ENCODE data around the gene SELENOP.
A peak's percentile ranks its signal among the peaks of the same experiment; 100 is the strongest.

Gene SELENOP

GRCh38 chr5:42770003-42770402 lies 41.7 kb downstream of the SELENOP start:
- no peak overlapping the region for H3K4me3 ChIP-seq (ENCODE audit: low read depth, low read length)
- TF ChIP-seq, protein P1, sequence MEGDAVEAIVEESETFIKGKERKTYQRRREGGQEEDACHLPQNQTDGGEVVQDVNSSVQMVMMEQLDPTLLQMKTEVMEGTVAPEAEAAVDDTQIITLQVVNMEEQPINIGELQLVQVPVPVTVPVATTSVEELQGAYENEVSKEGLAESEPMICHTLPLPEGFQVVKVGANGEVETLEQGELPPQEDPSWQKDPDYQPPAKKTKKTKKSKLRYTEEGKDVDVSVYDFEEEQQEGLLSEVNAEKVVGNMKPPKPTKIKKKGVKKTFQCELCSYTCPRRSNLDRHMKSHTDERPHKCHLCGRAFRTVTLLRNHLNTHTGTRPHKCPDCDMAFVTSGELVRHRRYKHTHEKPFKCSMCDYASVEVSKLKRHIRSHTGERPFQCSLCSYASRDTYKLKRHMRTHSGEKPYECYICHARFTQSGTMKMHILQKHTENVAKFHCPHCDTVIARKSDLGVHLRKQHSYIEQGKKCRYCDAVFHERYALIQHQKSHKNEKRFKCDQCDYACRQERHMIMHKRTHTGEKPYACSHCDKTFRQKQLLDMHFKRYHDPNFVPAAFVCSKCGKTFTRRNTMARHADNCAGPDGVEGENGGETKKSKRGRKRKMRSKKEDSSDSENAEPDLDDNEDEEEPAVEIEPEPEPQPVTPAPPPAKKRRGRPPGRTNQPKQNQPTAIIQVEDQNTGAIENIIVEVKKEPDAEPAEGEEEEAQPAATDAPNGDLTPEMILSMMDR (IDR thresholded peaks at IDR 0.05; ENCODE audit: insufficient read depth, low read length, missing control alignments) = no peak
- ChIA-PET CTCF (interaction anchor here (0.7 to 1.3 kb wide), 2 partner anchors 187 to 927 kb away, joined by 3 to 4 read pairs; no protein-coding TSS in a partner anchor), POLR2A (no interaction called here)
- no peak for DNase-seq (ENCODE audit: low read depth, low spot score)

- POLR2A ChIA-PET = interaction anchor here (1.1 kb wide), 1 partner anchor 864 kb away, joined by 3 read pairs; no protein-coding TSS in a partner anchor
- DNase-seq (ENCODE audit: low read depth, low spot score) = no peak
- H3K4me3 ChIP-seq (ENCODE audit: low read depth, low read length) = no peak overlapping the region
- TF ChIP-seq, protein P1 (IDR thresholded peaks at IDR 0.05; ENCODE audit: insufficient read depth, low read length, missing control alignments) = no peak
- CTCF ChIA-PET = interaction anchor here (0.7 to 1.6 kb wide), 19 partner anchors 11 to 919 kb away, joined by 3 to 13 read pairs (median 4); partner anchors contain the start of gene CCDC152
Observed at GRCh38 chr5:42768106-42768504, 43.6 kb downstream of the SELENOP start.

- H3K4me3 ChIP-seq (ENCODE audit: low read depth, low read length) = no peak overlapping the region
- POLR2A ChIA-PET = interaction anchor here (1.1 kb wide), 1 partner anchor 864 kb away, joined by 3 read pairs; no protein-coding TSS in a partner anchor
- CTCF ChIA-PET = interaction anchor here (0.6 to 1.6 kb wide), 23 partner anchors 10 to 918 kb away, joined by 3 to 13 read pairs (median 3); partner anchors contain the start of genes CCDC152 and GHR
- TF ChIP-seq, protein P1 (IDR thresholded peaks at IDR 0.05; ENCODE audit: insufficient read depth, low read length, missing control alignments) = peak; percentile 29
- no peak for DNase-seq (ENCODE audit: low read depth, low spot score)
Observed at GRCh38 chr5:42767491-42768105, 44.1 kb downstream of the SELENOP start.

GRCh38 chr5:42761791-42762190 lies 49.9 kb downstream of the SELENOP start:
- DNase-seq (ENCODE audit: low read depth, low spot score) = no peak
- ChIA-PET CTCF (interaction anchor here (1.9 kb wide), 1 partner anchor 178 kb away, joined by 4 read pairs; no protein-coding TSS in a partner anchor), POLR2A (no interaction called here)
- TF ChIP-seq, protein P1 (IDR thresholded peaks at IDR 0.05; ENCODE audit: insufficient read depth, low read length, missing control alignments) = no peak
- H3K4me3 ChIP-seq (ENCODE audit: low read depth, low read length) = no peak overlapping the region

- no peak overlapping the region for H3K4me3 ChIP-seq (ENCODE audit: low read depth, low read length)
- ChIA-PET CTCF (interaction anchor here (1.3 to 1.9 kb wide), 3 partner anchors 16 to 338 kb away, joined by 3 to 4 read pairs (median 3); partner anchors contain the start of gene GHR), POLR2A (no interaction called here)
- DNase-seq (ENCODE audit: low read depth, low spot score) = no peak
- TF ChIP-seq, protein P1 (IDR thresholded peaks at IDR 0.05; ENCODE audit: insufficient read depth, low read length, missing control alignments) = no peak
Observed at GRCh38 chr5:42760426-42760825, 51.3 kb downstream of the SELENOP start.

GRCh38 chr5:42759456-42759855 lies 52.2 kb downstream of the SELENOP start:
- DNase-seq (ENCODE audit: low read depth, low spot score) = no peak
- ChIA-PET CTCF (no interaction called here), POLR2A (no interaction called here)
- no peak overlapping the region for H3K4me3 ChIP-seq (ENCODE audit: low read depth, low read length)
- TF ChIP-seq, protein P1 (IDR thresholded peaks at IDR 0.05; ENCODE audit: insufficient read depth, low read length, missing control alignments) = no peak
